GM20000 (cell line): ENCODE measurements around the gene BNC2.

Experiments used
- DNase-seq: peaks from one replicate; pipeline ENCODE4 v3.0.0; 2012; ENCODE audit warnings: low spot score
- CTCF ChIP-seq: IDR thresholded peaks from 2 replicates; pipeline ENCODE4 v1.5.1; 2012; ENCODE audit warnings: mild to moderate bottlenecking, control low read depth; ENCODE audit errors: extremely low read depth, missing control alignments

BNC2 gene

GRCh38 chr9:16628413-16628812 is 242.1 kb downstream of the BNC2 start:
- no peak for DNase-seq
- no peak for TF ChIP-seq CTCF

DNA sequence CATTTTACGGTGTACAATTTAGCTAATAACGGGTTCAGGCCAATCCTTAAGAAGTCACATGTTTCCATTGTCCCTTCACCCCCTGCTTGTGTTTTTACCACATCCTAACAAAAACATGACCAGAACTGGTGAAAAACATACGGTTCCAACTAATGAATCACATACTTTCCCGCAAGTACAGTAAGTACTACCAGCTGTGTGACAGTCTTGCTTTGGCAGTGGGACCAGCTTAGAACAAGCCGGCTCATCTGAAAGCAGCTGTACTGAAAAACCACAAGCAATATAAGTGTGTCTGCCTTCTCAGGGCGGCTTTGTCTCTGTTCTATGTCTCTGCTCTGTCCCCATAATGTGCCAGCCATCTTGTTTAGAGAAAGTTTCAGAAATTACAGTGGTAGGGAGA is 242.5 kb downstream of the BNC2 start:
- TF ChIP-seq CTCF, result no peak

GRCh38 chr9:16627521-16627920 is 242.9 kb downstream of the BNC2 start:
- TF ChIP-seq CTCF, result no peak
- no peak for DNase-seq

More for the DNA sequence above, 242.5 kb downstream of the BNC2 start:
- no peak for DNase-seq

DNA sequence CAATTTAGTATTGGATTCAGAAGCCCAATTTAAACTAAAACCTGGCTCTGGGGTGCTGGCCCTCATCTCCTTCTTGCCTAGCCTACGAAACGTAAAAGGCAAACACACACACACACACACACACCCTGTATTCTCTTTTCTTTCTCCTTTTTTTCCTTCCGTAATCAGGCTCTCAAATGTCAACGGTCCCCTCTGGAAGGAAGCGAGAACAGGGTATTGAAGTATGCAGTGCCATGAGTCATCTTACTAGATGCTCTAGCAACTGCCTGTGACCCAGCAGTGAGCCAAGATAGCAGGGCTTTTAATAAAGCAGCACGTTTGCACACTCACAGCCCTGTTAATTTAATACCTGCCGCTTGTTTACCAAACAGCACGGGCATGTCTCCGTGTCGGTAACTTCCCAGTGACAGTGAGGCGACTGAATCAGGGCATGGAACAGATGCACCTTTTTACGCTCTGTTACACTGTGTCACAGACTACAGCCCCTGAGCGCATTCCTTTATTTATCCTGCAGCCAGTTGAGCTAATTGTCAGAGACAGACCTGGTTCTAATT is 243.8 kb downstream of the BNC2 start:
- no peak for DNase-seq
- TF ChIP-seq CTCF, result no peak

DNA sequence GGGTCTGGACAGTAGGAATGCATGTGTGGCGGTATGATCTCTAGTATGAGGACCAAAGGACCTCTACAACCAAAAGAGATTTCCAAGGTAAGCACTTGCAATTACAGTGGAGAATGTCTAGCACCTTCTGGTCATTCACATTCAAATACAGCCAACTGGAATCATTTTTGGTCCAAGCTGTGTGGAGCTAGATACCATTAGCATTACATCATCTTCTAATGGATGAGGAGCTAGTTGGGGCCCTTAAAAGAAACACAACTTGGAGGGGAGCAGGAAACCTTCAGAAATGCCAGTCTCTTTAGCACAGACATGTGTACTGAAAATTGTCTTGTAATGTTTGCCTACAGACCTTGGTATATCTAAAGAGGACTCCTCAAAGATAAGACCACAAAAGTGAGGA is 244.7 kb downstream of the BNC2 start:
- no peak for TF ChIP-seq CTCF
- DNase-seq, result no peak

GRCh38 chr9:16625161-16625631 is 245.3 kb downstream of the BNC2 start:
- TF ChIP-seq CTCF, result no peak
- no peak for DNase-seq

DNA sequence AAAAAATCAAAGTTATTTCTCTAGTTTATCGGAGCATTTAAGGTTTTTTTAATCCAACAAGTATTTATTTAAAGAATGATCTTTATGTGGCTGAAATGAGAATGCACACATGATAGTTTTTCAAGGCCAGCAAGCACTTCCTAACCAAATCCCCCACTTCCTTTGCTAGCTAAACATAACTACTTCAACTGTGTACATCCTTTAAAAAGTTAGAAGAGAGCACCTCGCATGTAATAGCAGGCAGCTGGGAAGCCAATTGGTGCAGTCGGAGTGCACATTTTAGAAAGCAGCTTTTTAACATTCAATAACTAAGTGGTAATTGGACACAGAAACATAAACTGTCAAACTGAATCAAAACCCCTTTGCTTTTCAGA is 245.7 kb downstream of the BNC2 start:
- no peak for TF ChIP-seq CTCF
- no peak for DNase-seq
